Measurements from ENCODE around the gene NOXA1.

NOXA1 gene

DNA sequence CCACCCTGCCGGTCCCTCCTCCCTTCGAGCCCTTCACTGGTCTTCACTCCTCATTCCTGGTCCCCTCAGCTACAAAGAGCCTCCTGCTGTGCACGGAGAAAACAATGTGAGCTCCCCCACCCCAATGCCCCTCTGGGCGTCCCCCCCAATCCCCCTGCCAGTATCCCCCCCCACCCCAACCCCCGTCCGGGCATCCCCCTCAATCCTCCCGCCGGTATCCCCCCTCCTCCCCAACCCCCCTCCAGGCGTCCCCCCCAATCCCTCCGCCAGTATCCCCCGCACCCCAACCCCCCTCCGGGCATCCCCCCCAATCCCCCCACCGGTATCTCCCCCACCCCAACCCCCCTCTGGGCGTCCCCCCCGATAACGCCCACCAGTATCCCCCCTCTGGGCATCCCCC, 43.0 kb upstream of the NOXA1 start:
- TF ChIP-seq, protein P1, sequence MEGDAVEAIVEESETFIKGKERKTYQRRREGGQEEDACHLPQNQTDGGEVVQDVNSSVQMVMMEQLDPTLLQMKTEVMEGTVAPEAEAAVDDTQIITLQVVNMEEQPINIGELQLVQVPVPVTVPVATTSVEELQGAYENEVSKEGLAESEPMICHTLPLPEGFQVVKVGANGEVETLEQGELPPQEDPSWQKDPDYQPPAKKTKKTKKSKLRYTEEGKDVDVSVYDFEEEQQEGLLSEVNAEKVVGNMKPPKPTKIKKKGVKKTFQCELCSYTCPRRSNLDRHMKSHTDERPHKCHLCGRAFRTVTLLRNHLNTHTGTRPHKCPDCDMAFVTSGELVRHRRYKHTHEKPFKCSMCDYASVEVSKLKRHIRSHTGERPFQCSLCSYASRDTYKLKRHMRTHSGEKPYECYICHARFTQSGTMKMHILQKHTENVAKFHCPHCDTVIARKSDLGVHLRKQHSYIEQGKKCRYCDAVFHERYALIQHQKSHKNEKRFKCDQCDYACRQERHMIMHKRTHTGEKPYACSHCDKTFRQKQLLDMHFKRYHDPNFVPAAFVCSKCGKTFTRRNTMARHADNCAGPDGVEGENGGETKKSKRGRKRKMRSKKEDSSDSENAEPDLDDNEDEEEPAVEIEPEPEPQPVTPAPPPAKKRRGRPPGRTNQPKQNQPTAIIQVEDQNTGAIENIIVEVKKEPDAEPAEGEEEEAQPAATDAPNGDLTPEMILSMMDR (IDR thresholded peaks at IDR 0.05): no peak

DNA sequence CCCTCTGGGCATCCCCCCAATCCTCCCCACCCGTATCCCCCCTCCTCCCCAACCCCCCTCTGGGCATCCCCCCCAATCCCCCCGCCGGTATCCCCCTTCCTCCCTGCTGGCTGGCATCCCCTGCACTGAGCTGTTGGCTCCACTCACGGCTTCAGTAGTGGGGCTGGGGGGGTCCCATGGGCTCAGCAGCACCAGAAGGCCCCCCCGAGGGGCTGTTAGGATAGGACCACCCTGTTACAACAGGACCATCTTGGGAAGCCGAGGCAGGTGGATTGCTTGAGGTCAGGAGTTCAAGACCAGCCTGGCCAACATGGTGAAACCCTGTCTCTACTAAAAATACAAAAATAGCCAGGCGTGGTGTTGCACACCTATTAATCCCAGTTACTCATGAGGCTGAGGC, 42.6 kb upstream of the NOXA1 start:
- TF ChIP-seq, protein P1 (IDR thresholded peaks at IDR 0.05): no peak

DNA sequence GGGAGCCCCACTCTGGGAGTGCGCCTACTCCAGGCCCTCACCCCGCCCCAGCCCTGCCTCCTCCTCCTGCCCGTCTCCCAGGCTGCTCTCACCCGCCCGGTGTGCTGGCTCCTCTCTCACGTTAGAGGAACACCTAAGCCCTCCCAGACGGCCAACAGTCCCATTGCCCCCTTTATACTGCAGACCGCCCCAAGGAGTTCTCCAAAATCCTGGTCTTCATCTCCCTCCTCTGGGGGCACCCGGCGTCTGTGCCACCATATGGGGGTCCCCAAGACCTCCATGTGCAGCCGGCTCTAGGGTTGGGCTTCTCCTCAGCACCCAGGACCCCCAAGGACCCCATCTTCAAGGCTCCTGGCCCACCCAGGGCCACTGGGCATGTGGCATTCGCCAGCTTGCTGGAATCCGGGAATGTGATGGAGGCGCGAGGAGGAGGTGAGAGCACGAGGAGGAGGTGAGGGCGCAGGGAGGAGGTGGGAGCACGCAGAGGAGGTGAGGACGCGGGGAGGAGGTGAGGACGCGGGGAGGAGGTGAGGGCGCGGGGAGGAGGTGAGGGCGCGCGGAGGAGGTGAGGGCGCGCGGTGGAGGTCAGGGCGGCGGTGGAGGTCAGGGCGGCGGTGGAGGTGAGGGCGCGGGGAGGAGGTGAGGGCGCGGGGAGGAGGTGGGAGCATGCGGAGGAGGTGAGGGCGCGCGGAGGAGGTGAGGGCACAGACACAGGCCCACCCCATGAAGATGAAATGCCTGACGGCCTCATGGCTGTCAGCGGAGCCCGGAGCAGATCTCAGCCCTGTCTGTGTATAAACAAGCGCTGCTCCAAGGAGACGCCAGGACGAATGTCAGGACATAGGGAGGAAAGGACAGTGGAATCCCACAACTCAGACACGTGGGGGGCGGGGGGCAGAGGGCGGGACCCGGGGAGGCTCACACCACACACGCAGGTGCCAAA, 41.4 kb upstream of the NOXA1 start:
- TF ChIP-seq, protein P1 (IDR thresholded peaks at IDR 0.05): no peak

DNA sequence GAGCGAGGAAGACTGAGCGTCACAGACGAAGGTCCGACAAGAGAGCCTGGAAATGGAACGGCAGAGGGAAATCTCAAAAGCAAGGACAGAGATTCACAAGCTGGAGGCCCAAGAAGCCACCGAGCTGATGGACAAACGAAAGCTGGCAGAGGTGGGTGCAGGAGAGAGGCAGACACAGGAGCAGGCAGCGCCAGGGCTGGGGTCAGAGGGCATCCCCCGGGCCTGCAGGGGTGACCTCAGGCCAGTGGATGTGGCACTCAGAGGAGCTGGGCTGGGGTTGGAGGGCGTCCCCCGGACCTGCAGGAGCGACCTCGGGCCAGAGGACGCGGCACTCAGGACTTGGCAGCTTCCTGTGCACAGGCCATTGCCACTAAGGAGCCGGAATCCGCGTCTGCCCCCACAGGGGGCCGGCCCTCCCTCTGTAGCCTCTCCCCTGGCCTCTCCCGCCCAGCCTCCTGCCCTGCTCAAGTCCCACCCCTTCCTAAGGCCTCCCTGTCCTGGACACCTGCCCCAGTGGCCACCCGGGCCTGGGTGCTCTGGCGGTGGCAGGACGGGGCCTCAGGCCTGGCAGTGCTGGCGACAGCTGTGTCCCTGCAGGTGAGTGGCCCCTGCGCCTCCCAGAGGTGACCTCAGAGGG, 40.6 kb upstream of the NOXA1 start:
- TF ChIP-seq, protein P1 (IDR thresholded peaks at IDR 0.05): no peak

DNA sequence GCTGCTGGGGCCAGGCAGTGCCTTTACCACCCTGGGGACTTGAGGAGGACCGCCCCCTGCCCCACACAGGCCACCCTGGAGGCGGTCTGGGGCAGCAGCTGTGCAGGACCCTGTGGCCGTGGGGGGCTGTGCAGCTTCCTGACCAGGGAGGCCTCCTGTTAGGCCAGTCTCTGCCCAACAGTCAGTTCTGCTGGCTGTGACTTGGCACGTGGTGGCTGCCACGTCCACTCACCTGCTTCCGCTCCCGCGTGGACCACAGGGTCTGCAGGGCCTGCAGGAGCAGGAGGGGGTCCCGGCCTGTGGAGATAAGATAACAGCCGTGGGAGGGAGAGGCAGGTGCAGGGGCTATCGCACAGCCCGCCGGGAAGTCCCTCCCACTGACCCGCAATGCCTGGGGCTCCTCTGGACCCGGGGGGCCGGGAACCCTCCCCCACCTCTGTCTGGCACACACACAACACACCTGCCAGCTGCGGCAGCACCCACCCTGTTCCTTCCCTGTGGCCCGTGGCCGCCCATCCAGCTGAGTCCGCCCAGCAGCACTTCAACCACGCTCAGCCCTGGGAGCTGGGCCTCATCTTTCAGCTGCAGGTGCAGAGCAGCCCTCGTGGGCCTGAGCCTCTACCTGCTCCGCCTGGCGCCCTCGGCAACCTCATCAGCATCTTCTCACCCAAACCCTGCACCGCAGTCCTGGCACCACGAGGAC, 40.0 kb upstream of the NOXA1 start:
- TF ChIP-seq, protein P1 (IDR thresholded peaks at IDR 0.05): no peak

DNA sequence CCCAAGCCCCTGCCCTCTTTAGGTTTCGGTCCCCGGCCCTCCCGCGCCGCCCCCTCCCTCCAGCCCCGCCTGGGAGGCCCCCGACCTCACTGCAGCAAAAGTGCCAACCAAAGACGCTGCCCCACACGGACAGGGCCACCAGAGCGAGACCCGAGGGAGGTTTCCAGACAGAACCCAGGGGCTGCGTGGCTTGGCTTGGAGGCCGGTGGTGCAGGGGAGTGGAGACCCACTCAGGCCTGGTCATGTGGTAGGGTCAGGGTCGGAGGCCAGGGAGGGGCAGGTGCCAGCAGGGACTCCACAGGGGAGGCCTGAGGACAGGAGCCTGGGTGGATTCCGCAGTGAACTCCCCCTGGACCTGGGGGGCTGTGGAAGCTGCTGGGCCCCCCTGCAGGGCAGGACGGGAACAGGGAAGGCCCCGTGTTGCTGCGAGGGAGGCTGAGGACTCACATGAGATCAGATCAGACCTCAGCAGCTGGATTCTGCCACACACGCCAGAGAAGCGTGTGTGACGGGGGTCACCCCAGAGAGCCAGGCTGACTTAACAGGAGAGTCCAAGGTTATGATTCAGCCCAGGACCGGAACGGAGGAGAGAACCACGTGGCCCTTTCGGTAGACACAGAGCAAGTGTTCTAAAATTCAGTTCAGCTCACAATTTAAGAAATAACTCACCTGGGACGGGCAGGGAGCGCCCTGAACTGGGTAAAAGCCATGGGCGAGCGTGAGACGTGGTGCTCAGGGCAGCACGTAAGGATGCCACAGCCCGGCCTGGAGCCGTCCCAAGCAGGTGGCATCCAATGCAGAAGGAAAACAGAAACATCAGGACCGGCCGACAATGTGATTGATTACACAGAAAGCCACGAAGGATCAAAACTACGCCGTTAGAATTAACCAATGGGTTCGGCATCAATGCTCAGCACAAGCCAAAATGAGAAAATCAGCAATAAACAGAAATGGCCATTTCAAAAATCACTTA, 39.1 kb upstream of the NOXA1 start:
- TF ChIP-seq, protein P1 (IDR thresholded peaks at IDR 0.05): no peak
